GM21526 (cell line): Measurements from ENCODE around the gene ACKR4.
"Not testable (repeated sequence)": the region's sequence is repeated elsewhere in the genome, so short reads cannot be mapped to it uniquely, and the experiment has no call there.

ENCODE experiments used
- ATAC-seq: cut with Tn5 transposase; IDR thresholded peaks from one replicate; pipeline ENCODE4 v1.9.1; 2021; ENCODE audit warnings: moderate library complexity; ENCODE audit not compliant: unreplicated experiment, low FRiP score

The ACKR4 gene

DNA sequence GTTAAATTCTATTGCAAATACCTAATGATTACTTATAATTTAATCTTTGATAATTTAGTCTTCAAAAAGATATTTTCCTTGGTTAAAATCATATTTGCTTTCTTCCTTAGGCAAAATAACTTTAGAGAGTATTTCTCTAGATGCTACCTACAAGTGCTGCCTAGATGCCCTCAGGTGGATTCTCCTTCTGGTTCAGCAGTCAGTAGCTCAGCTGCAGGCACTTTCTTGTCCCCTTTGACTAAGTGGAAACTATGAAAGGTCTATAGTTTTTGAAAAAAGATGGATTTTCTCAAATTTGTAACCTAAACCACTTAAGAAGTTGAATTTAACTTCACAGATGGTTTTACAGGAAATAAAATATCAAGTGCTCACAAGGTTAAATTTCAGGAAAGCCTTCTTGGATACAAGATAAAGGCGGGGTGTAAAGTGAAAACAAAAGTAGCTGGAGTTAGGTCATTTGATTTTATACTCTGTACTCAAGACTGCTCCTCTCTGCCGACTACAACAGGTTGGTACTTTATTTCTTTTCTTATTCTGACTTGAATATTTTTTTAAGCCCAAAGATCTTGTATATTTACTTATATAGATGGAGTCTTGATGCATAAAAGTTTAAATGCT is at the start of gene ACKR4:
TSS of gene ACKR4 (plus strand) at position 455 of the 618 bp plus-strand sequence. CDS start 3,128 bp downstream, outside the sequence.
- no peak for ATAC-seq

DNA sequence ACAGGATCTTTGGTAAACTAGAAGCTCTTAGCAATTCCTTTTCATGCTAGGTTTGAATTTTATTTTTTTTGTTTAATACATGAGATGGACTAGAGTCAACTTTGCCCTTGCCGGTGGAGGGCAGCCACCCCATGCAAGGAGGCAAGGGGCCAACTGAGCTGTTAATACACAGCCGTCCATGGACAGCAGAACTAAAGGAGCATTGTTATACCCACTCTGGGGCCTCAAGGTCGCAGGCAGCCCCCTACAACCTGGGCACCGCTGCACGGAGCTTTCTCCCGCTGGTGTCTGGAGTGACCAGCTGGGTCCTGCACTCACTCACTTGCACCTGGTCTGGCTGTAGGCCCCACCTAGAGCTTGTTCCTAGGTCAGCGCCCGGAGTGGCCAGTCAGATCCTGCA is 47.9 kb upstream of the ACKR4 start:
- no peak for ATAC-seq

DNA sequence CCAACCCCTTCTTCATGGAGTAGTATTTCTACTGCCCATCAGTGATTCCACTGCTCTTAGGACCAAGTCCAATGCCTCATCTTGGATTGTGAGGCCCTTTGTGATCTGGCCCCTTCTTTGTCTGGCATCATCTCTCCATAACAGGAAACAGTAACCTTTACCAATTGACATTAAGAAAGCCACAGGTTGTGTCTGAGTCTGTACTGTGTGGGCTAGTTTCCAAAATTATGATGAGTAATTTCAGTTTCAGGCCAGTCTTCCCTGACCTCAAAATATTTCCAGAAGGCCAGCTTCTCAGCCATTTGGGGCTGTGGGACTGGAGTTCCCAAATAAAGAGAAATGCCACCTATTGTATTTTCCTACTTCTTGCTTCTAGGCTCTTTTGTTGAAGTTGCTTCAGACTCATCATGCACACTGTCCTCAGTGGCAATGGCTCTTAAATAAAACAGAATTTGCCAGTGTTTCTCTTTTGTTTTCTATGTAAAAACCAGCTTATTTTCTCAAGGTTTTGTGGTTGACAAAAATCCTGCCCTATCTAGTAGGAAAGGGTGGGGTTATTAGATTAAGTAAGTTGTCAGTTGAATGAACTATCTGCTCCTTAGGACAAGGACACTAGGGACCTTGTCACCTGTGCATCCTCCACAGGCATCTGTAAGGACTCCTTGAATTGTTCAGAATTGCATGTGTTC is 47.0 kb upstream of the ACKR4 start:
- ATAC-seq: peak; percentile 65

DNA sequence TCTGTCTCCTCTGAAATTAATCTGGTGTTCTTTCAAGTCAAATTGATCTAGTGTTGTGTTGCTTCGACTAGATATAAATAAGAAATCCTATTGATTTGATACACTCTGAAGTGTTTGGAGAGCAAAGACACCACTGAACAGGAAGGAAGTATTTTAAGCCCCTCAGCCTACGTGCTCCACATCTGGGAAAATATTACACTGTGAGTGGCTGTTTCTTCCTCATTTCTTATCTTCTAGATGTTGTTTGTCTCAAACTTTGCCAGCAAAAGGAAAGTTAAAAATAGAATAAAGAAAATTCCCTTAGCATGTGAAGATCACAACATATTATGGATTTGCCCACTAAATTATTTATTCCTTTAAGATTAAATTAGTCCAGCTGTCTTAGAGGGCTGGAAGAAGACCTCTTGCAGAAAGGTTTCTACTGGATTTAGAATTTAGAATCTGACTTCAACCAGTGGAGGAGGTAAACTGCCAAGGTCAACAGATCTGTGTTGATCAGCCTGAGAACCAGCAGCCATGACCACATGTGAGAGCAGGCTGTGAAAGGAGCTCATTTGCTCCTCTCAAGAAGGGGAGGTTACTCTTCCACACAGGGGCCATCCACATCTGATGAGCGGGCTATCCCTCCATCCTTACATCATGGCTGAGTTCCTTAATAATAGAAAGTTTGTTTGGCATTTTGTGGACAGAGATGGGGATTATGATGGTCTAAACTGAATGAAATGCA is 46.3 kb upstream of the ACKR4 start:
- ATAC-seq: no peak

DNA sequence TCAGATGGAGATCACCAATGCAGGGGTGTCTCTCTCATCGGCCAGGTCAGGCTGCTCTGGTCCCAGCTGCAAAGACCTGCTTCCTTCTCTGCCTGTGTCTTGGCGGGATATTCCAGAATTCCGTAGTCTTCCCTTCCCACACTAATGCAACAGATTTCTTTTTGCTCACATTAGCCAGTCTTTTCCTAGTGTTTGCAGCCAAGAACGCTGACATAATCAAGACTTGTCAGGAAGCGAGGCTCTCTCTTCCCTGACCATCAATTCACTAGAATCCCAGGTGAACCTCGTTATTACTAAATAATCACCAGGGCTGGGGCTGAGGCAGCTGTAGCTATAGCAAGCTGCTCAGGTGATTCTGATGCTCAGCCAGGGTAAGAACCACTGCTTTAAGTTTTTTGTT is 43.2 kb upstream of the ACKR4 start:
- no peak for ATAC-seq

DNA sequence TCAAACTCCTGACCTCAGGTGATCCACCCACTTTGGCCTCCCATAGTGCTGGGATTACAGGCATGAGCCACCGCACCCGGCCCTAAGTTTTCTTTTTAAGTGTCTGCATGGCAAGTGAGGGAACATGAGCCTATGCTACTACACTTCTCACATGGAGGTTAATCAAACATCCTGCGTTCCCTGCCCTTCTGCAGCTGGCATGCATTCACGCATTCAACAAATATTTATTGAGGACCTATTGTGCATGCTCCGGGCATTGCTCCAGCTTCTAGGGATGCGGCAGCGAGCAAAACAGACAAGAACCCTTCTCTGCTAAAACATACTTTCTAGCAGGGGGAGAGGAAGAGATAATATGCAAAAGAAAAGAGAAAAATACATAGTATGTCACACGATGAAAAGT is 42.6 kb upstream of the ACKR4 start:
- no peak for ATAC-seq

DNA sequence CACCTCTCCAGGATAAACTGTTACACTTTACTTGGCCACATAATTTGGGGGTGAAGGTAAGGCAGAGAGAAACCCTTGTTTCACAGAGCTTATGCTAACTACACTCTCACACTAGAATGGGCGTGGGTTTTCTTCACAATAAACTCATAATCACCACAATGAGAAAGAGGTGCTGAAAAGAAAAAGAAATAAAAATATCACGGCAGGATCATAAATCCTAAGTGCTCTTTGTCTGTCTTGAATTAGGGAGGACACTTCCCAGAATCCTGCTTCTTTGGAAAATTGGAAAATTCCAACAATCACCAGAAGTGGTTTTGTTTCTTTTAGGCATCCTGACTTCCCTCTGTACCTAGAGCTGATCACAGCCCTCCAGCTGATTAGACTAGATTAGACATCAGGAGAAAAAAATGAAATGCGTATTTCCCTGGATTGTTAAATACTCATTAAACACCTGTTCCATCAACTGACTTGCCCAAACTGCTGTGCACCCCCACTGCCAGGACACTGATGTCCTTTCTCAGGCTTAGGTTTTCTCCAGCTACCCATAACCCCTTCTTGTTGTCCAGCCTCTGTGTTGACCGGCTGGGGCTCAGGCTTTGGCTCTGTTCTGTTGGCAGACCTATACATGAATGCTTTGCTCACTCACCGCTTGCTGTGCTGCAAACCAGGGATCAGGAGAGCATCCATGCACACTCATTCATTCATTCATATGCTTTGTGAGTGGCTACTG is 41.6 kb upstream of the ACKR4 start:
- ATAC-seq: no peak

DNA sequence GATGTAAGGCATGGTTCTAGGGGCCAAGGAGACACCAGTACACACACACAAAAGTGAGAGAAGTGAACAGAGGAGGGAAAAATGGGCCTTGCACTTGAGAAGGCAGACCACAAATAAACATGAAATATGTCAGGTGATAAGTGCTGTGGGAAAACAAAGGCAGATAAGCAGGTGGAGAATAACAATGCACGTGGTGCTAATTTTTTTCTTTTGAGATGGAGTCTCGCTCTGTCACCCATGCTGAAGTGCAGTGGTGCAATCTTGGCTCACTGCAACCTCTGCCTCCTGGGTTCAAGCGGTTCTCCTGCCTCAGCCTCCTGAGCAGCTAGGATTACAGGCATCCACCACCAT is 41.1 kb upstream of the ACKR4 start:
- not testable (repeated sequence) for ATAC-seq

DNA sequence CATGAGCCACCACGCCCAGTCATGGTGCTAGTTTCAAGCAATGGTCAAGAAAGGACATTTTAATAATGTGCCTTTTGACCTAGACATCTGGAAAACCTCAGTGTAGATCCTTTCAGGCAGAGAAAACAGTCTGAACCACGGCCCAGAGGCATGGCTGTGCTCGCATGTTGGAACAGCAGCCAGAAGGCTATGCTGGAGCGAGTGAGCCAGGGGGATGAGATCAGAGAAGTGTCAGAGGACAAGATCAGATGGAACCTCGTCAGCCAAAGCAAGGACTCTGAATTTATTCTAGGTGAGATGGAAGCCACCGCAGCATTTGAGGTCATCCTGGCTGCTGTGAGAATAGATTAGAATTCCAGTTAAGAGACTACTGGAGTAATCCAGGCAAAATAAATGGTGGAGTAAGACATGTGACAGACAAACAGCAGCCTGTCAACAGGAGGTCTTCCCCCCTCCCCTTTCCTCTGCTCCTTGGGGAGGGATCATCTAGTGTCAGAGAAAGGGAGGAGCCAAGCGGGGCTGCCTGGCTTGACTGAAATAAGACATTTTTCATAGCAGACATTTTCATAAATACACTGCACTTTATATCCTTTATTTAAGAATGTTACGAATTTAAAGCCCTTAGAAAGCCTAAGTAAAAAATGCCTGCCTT is 40.4 kb upstream of the ACKR4 start:
- ATAC-seq: no peak

DNA sequence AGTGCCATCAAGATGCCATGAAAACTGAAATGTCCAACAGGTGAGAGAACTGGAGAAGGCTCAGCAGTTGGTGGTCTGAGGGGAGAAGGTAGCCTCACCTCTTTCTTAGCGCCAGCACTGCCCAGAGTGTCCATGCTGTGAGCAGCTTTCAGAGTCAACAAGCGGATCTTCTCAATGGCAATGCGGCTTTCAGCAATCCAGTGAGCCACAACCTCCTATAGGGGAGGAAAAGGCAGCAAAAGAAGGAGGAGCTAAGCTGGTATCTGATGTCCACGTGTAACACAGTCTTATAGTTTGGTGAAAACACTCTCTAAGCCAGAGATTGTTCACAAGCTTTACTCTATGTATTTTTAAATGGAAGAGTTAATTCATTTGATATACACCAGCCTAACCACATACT is 36.1 kb upstream of the ACKR4 start:
- ATAC-seq: no peak

DNA sequence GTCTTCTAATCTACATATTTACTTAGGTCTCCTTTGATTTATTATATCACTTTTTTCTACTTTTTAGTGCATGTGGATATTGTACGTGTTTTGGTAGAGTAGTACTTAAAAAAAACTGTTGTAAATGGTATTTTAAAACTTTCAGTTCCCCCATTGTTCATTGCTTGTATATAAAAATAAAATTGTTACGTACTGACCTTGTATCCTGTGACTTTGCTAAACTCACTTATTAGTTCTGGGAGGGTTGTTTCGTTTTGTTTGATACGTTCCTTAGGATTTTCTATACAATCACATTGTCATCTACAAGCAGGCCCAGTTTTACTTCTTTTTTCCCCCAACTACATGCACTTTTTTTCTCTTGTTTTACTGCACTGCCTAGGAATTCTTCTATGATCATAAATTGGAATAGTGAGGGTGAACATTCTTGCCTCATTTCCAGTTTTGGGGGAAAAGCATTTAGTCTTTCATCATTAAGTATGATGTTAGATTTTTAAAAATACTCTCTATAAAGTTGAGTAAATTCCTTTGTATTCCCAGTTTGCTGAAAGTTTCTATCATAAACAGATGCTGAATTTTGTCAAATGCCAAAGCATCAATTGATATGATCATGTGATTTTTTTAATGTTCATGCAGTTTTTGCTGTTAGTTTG is 33.5 kb upstream of the ACKR4 start:
- no peak for ATAC-seq

DNA sequence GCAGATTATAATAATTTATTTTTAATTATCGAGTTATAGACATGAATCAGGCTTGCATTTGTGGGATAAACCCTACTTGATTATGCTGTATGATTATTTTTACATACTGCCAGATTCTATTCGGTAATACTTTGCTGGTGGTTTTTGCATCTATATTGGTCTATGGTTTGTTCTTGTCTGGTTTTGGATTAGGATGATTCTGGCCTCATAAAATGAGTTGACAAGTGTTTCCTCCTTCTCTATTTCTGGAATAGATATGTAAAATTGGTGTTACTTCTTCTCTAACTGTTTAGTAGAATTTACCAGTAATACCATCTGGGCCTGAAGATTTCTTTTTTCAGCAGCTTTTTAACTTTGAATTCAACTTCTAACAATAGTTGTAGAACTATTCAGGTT is 33.0 kb upstream of the ACKR4 start:
- ATAC-seq: no peak

DNA sequence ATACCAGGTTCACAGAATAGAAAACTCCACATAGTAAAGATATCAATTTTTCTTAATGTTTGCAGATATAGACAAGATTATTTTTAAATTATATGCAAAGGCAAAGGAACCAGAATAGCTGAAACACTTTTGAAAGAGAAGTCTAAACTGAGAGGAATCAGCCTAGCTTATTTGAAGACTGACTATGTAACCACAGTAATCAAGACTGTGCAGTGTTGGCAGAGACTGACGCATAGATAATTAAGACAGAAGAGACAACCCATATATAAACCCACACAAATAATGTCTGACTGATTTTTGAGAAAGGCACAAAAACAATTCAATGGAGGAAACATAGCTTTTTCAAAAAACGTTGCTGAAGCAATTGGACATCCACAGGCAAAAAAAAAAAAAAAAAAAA is 28.6 kb upstream of the ACKR4 start:
- no peak for ATAC-seq

DNA sequence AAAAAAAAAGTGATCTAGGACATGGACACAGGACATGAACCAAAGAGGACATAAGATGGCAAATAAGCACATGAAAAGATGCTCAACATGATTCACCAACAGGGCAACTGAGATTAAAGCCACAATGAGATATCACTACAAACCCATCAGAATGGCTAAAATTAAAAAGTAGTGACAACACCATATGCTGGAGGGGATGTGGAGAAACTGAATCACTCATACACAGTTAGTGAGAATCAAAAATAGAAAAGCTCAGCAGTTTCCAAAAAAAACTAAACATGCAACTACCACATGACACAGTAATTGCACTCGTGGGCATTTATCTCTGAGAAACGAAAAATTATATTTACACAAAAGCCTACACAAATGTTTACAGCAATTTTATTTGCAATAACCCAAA is 27.9 kb upstream of the ACKR4 start:
- no peak for ATAC-seq

DNA sequence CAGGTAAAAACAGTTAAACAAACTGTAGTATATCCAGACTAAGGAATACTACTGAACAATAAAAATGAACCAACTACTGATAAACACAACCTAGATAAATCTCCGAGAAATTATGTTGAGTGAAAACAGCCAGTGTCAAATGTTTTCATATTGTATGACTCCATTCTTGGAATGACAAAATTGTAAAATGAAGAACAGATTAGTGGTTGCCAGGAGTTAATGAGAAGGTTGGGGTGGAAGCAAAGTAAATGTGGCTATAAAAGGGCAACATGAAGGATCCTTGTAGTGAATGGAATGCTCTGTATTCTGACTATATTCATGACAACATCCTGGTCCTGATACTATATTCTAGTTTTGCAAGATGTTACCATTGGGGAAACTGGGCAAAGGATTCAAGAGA is 27.5 kb upstream of the ACKR4 start:
- no peak for ATAC-seq

DNA sequence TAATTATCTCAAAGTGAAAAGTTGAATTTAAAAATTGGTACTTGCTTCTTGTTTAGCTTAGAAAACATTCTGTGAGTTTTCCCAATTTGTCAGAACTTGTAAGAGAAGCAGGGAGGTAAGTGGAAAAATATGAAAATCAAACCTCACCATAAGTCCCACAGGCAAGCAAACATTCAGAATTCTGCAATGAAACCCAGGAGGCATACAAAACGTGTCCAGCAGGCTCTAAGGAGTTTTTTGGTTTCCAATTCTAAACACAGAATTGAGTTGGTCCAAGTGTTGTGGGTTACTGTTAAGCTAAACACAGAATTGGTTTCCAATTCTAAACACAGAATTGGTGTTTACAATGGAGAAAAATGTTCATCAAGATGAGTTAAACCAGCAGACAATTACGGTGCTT is 27.1 kb upstream of the ACKR4 start:
- ATAC-seq: no peak

DNA sequence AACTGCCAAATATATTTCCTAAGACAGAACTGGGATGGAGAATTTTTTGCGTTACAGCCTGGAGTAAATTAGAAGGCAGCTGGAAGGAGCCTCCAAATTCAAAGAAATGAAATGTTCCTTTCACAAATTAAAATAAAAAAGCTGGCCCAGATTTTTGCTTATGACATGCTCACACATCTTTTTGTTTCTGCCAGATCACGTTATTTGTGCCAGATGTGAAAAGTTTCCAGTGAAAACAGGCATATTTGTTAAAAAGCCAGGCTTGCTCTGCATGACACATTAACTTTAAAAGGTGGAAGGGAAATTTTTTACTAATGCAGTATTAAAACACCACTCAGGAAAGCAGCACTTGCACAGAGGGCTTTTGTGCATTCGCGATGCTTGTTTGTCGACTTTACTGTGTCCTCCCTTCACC is 23.3 kb upstream of the ACKR4 start:
- ATAC-seq: no peak

DNA sequence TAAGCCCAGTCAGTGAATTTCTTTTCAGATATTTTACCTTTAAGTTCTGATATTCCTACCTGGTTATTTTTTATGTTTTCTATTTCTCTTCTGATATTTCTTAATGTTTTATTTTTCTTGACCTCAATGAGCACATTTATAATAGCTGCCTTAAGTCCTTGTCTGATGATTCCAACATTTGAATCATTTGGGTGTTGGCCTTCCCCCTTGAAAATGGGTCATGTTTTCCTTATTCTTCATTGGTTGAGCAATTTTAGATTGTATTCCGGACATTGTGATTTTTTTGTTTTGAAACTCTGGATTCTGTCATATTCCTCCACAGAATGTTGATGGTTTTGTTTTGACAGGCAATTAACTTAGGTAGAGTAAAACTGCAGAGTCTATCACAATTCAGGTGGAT is 9.7 kb upstream of the ACKR4 start:
- ATAC-seq: no peak

DNA sequence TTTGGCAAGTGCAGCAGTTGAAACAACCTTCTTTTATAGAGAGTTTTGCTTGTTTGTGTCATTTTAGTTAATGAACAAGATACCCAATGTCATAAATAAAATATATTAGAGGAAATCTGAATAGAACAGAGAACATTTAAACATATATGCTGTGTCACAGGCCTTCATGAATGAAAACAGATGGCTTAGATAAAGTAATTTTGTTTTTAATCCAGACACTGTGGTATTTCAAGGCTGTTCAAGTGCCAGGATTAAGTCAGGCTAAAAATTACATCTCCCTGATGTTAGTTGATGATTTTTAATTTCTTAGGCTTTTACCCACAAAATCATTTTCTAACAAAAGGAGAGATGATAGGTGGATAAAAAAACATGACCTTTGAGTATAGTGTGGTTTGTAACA is 4.9 kb upstream of the ACKR4 start:
- ATAC-seq: no peak

DNA sequence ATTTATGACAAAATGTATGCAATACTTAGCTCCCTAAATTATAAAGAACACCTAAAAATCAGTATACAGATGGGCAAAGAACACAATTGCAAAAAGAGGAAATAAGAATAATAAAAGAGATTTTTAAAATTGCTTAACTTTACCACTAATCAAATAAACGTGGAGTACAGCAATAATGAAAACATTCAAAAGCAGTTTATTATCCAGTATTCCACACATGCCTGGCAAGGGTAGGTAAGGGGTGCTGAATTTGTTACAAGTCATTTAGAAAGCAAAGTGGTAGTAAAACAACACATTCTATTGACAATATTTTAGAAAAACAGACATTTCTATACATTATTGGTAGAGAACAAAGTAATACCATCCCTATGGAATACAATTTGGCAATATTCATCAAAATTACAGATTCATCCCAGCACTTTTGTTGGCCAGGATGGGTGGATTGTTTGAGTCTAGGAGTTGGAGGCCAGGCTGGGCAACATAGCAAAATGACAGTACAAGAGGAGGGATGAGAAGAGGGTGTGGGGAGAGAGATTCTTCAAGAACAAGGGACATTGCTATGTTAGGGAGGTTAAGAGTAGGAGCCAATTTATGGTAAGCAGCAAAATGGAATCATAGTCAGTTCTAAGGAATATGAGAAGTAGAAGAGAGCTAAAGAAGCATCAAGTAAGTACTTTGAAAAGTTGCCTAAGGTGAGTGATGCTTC is 3.7 kb upstream of the ACKR4 start:
- ATAC-seq: no peak
